Measurements from ENCODE around the gene SNRPD2.

SNRPD2 gene

DNA sequence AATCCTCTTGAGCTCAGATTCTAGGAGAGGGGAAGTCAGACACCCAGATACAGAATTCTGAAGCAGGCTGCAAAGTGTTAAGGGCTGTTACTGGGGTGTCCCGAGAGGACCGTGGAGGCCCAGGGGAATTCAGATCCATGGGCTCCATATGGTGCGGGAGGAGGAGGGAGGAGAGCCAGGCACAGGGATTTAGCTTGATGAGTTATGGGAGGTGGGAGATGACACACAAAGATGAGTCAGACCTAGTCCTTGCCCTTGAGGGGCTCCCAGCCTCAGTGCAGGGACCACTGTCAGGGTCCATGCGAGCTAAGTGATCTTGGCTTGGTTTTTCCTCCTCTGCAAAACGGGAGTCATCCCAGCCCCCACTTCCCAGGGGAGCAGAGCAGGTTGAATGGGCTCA, 38.1 kb downstream of the SNRPD2 start:
- Histone ChIP-seq H3K9me3 (ENCODE audit: low read depth, low read length) (no peaks in the 10 kb centered on the region), H3K9ac (ENCODE audit: insufficient read length) (no peak overlapping the region), H3K27ac (no peak overlapping the region), H3K4me3 (no peak overlapping the region), H3K36me3 (ENCODE audit: insufficient read depth, low read length) (no peaks in the 10 kb centered on the region)
- TF ChIP-seq EZH2 (IDR thresholded peaks at IDR 0.05), result no peak
- no peak for TF ChIP-seq FOXP2 (optimal IDR thresholded peaks at IDR 0.05; ENCODE audit: control extremely low read depth, extremely low read length, insufficient read depth)
- no peak for TF ChIP-seq POLR2AphosphoS5 (IDR thresholded peaks at IDR 0.05; ENCODE audit: borderline replicate concordance, low read depth, low read length)
- no peak for DNase-seq (ENCODE audit: low read depth, low spot score)

GRCh38 chr19:45650722-45651121, 41.0 kb downstream of the SNRPD2 start:
- no peak for TF ChIP-seq FOXP2 (optimal IDR thresholded peaks at IDR 0.05; ENCODE audit: control extremely low read depth, extremely low read length, insufficient read depth)
- no peak for TF ChIP-seq EZH2 (IDR thresholded peaks at IDR 0.05)
- TF ChIP-seq POLR2AphosphoS5 (IDR thresholded peaks at IDR 0.05; ENCODE audit: borderline replicate concordance, low read depth, low read length), result no peak

GRCh38 chr19:45646345-45646698, 45.4 kb downstream of the SNRPD2 start:
- Histone ChIP-seq H3K9me3 (ENCODE audit: low read depth, low read length) (no peaks in the 10 kb centered on the region), H3K4me3 (peak overlapping the region; percentile 76), H3K27ac (no peak overlapping the region), H3K9ac (ENCODE audit: insufficient read length) (no peak overlapping the region), H3K36me3 (ENCODE audit: insufficient read depth, low read length) (no peaks in the 10 kb centered on the region)
- no peak for DNase-seq (ENCODE audit: low read depth, low spot score)
- no peak for TF ChIP-seq FOXP2 (optimal IDR thresholded peaks at IDR 0.05; ENCODE audit: control extremely low read depth, extremely low read length, insufficient read depth)
- TF ChIP-seq POLR2AphosphoS5 (IDR thresholded peaks at IDR 0.05; ENCODE audit: borderline replicate concordance, low read depth, low read length), result no peak
- no peak for TF ChIP-seq EZH2 (IDR thresholded peaks at IDR 0.05)

More at GRCh38 chr19:45650722-45651121, 41.0 kb downstream of the SNRPD2 start:
- no peak for DNase-seq (ENCODE audit: low read depth, low spot score)
- no peak overlapping the region for H3K4me3 ChIP-seq
- no peaks in the 10 kb centered on the region for H3K9me3 ChIP-seq (ENCODE audit: low read depth, low read length)
- H3K36me3 ChIP-seq (ENCODE audit: insufficient read depth, low read length), result no peaks in the 10 kb centered on the region
- H3K27ac ChIP-seq, result no peak overlapping the region
- H3K9ac ChIP-seq (ENCODE audit: insufficient read length), result no peak overlapping the region

- Histone ChIP-seq H3K9ac (ENCODE audit: insufficient read length) (no peak overlapping the region), H3K36me3 (ENCODE audit: insufficient read depth, low read length) (no peaks in the 10 kb centered on the region), H3K9me3 (ENCODE audit: low read depth, low read length) (no peaks in the 10 kb centered on the region), H3K4me3 (peak overlapping the region; percentile 76), H3K27ac (no peak overlapping the region)
- no peak for TF ChIP-seq POLR2AphosphoS5 (IDR thresholded peaks at IDR 0.05; ENCODE audit: borderline replicate concordance, low read depth, low read length)
- TF ChIP-seq FOXP2 (optimal IDR thresholded peaks at IDR 0.05; ENCODE audit: control extremely low read depth, extremely low read length, insufficient read depth), result no peak
- no peak for TF ChIP-seq EZH2 (IDR thresholded peaks at IDR 0.05)
- DNase-seq (ENCODE audit: low read depth, low spot score), result no peak
Observed at GRCh38 chr19:45645631-45646344, 46.0 kb downstream of the SNRPD2 start.

GRCh38 chr19:45645068-45645630, 46.6 kb downstream of the SNRPD2 start:
- Histone ChIP-seq H3K36me3 (ENCODE audit: insufficient read depth, low read length) (no peaks in the 10 kb centered on the region), H3K9ac (ENCODE audit: insufficient read length) (no peak overlapping the region), H3K9me3 (ENCODE audit: low read depth, low read length) (no peaks in the 10 kb centered on the region), H3K4me3 (peak overlapping the region; percentile 76), H3K27ac (no peak overlapping the region)
- DNase-seq (ENCODE audit: low read depth, low spot score), result no peak
- TF ChIP-seq EZH2 (IDR thresholded peaks at IDR 0.05), result no peak
- no peak for TF ChIP-seq FOXP2 (optimal IDR thresholded peaks at IDR 0.05; ENCODE audit: control extremely low read depth, extremely low read length, insufficient read depth)
- no peak for TF ChIP-seq POLR2AphosphoS5 (IDR thresholded peaks at IDR 0.05; ENCODE audit: borderline replicate concordance, low read depth, low read length)

DNA sequence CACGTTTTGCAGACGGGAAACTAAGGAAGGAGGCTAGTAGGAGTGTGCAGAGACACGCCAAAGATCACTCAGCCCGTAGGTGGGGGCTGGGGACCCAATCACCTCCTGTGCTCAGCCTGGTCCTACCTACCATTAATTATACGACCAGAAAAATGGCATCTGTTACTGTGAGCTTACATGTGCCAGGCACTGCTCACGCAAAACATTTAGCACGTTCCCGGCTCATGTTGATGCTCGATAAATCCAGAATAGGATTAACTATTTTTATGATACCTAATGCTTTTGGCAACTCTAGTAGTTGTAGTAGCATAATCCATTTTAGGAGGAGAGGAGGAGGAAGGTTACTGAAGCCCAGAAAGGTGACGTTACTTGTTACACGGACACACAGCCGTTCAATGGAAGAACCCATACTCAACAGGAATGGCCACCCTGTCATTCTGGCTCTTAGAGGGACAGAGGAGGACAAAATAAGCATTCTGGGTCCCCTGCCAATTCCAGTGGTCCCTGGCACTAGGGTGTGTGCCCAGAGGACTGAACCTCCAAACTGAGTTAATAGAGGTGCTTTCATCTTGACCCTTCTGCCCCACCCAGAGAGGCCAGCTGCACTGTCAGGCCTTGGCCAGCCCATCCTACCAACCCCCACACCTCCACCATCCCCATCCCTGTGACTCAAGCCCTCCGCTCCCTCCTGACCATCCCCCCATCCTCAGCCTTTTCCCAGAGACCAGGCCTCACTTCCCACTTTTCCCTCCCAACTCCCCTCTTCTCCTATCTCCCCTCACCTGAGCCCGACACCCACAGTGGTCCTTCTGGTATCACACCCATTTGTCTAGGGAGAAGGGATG, 47.6 kb downstream of the SNRPD2 start:
- Histone ChIP-seq H3K27ac (no peak overlapping the region), H3K4me3 (no peak overlapping the region), H3K9ac (ENCODE audit: insufficient read length) (no peak overlapping the region), H3K36me3 (ENCODE audit: insufficient read depth, low read length) (no peaks in the 10 kb centered on the region), H3K9me3 (ENCODE audit: low read depth, low read length) (no peaks in the 10 kb centered on the region)
- DNase-seq (ENCODE audit: low read depth, low spot score), result no peak
- no peak for TF ChIP-seq POLR2AphosphoS5 (IDR thresholded peaks at IDR 0.05; ENCODE audit: borderline replicate concordance, low read depth, low read length)
- no peak for TF ChIP-seq FOXP2 (optimal IDR thresholded peaks at IDR 0.05; ENCODE audit: control extremely low read depth, extremely low read length, insufficient read depth)
- TF ChIP-seq EZH2 (IDR thresholded peaks at IDR 0.05), result no peak

GRCh38 chr19:45643024-45643926, 48.5 kb downstream of the SNRPD2 start:
- Histone ChIP-seq H3K9me3 (ENCODE audit: low read depth, low read length) (no peaks in the 10 kb centered on the region), H3K9ac (ENCODE audit: insufficient read length) (no peak overlapping the region), H3K27ac (no peak overlapping the region), H3K4me3 (peak overlapping the region; percentile 8), H3K36me3 (ENCODE audit: insufficient read depth, low read length) (no peaks in the 10 kb centered on the region)
- TF ChIP-seq FOXP2 (optimal IDR thresholded peaks at IDR 0.05; ENCODE audit: control extremely low read depth, extremely low read length, insufficient read depth) (no peak), POLR2AphosphoS5 (IDR thresholded peaks at IDR 0.05; ENCODE audit: borderline replicate concordance, low read depth, low read length) (no peak), EZH2 (IDR thresholded peaks at IDR 0.05) (no peak)
- no peak for DNase-seq (ENCODE audit: low read depth, low spot score)

All from SK-N-MC (cell line).